HepG2 (cell line): ENCODE measurements around the gene GLDN. TPM values are rescaled to one million over a fixed set of nuclear protein-coding genes. Genes with fewer than 3 reads are reported as not detected.

Experiments used
- ATAC-seq: fragments of 200-7000 bp; cut with Tn5 transposase; 3 replicates; pipeline ENCODE4 v1.9.1; 2020; ENCODE audit warnings: mild to moderate bottlenecking, moderate library complexity
- BruUV-seq: library from RNA; stranded (reverse); fragments of 400-500 nt; replicated peaks from 2 replicates; lab custom pipeline; 2021; lab: Mats Ljungman, UMichigan
- CTCF ChIA-PET: fragments of 300-600 bp; formaldehyde crosslinking; extraction: SDS; loops from one replicate; lab custom pipeline; 2021; ENCODE audit warnings: low total read pairs, inconsistent platforms, low intra/inter-chr PET ratio; lab: Yijun Ruan, JAX
- POLR2A ChIA-PET: fragments of 350-600 bp; sonication (Branson Sonifier 250); formaldehyde crosslinking; loops from one replicate; lab custom pipeline; 2020; ENCODE audit warnings: antibody characterized with exemption, inconsistent platforms; lab: Yijun Ruan, JAX
- DNase-seq: peaks from one replicate; pipeline ENCODE4 v3.0.0-alpha.2; 2015; ENCODE audit warnings: low spot score
- FAIRE-seq: peaks from 3 replicates; lab custom pipeline; 2011; peaks lifted over from hg19 to GRCh38; lab: Jason Lieb, UNC
- H2AFZ ChIP-seq: one replicate; pipeline ENCODE4 v1.6.1; 2011; ENCODE audit warnings: low read length, inconsistent platforms
- H3K27ac ChIP-seq: fragments of 300-600 bp; 3 replicates; pipeline ENCODE4 v1.8.0; 2011; ENCODE audit warnings: mixed run types, mild to moderate bottlenecking, mixed read lengths, low read length, inconsistent platforms; ENCODE audit not compliant: insufficient read depth; ENCODE audit errors: extremely low read length
- H3K27me3 ChIP-seq, 2 experiments: fragments of 200-600 bp in 1 of 2; 2 replicates in 1 of 2; 3 replicates in 1 of 2; pipeline versions ENCODE4 v1.6.0 to v1.8.0; 2011; ENCODE audit warnings: low read length in 2 of 2, mild to moderate bottlenecking in 2 of 2, moderate library complexity in 2 of 2, inconsistent platforms in 1 of 2; ENCODE audit not compliant: insufficient read depth in 2 of 2, control insufficient read depth in 1 of 2
- H3K36me3 ChIP-seq, 2 experiments: fragments of 200-600 bp in 1 of 2; replicated peaks in 1 of 2; 2 replicates in 1 of 2; 3 replicates in 1 of 2; pipeline versions ENCODE4 v1.5.1 to v1.8.0; 2011; ENCODE audit warnings: low read length in 2 of 2, inconsistent platforms in 1 of 2; ENCODE audit not compliant: insufficient read depth in 2 of 2, control insufficient read depth in 1 of 2
- H3K4me1 ChIP-seq: 2 replicates; pipeline ENCODE4 v1.5.1; 2012; ENCODE audit warnings: low read length, inconsistent platforms; ENCODE audit not compliant: insufficient read depth
- H3K4me2 ChIP-seq: 2 replicates; pipeline ENCODE4 v1.6.0; 2011; ENCODE audit warnings: low read depth, low read length, inconsistent platforms
- H3K4me3 ChIP-seq, 3 experiments: fragments of 200-600 bp in 1 of 3; sonication (generic), shearing (Covaris generic) in 1 of 3; replicated peaks in 1 of 3; 2 replicates each; pipeline ENCODE4 v1.5.1; 2011 to 2016; ENCODE audit warnings: low read length in 3 of 3, inconsistent platforms in 2 of 3, low read depth in 2 of 3, mild to moderate bottlenecking in 2 of 3, control low read depth in 1 of 3, mixed read lengths in 1 of 3; ENCODE audit not compliant: insufficient read depth in 1 of 3
- H3K79me2 ChIP-seq: one replicate; pipeline ENCODE4 v1.6.1; 2011; ENCODE audit warnings: low read length, inconsistent platforms; ENCODE audit not compliant: insufficient read depth
- H3K9ac ChIP-seq: 2 replicates; pipeline ENCODE4 v1.6.0; 2011; ENCODE audit warnings: mild to moderate bottlenecking, low read depth, low read length, inconsistent platforms; ENCODE audit not compliant: insufficient read depth
- H3K9me3 ChIP-seq: 2 replicates; pipeline ENCODE4 v1.5.1; 2012; ENCODE audit warnings: mild to moderate bottlenecking, low read length
- H4K20me1 ChIP-seq: 2 replicates; pipeline ENCODE4 v1.6.0; 2011; ENCODE audit warnings: inconsistent platforms, mild to moderate bottlenecking, low read length, moderate library complexity; ENCODE audit not compliant: insufficient read depth
- CCAR2 ChIP-seq: fragments of 200-400 bp; formaldehyde crosslinking; optimal IDR thresholded peaks from 2 replicates; pipeline ENCODE3; 2018; ENCODE audit warnings: low read depth, mild to moderate bottlenecking, low read length, moderate library complexity
- ETV6 ChIP-seq: sonication (generic); formaldehyde crosslinking; conservative IDR thresholded peaks from 2 replicates; pipeline ENCODE4 v1.4.0; 2020; ENCODE audit warnings: missing genetic modification reagents
- GTF3A ChIP-seq: sonication (generic); formaldehyde crosslinking; conservative IDR thresholded peaks from 2 replicates; pipeline ENCODE4 v1.4.0; 2020; ENCODE audit warnings: mild to moderate bottlenecking, missing genetic modification reagents
- MAF1 ChIP-seq: sonication (generic); formaldehyde crosslinking; IDR thresholded peaks from 2 replicates; pipeline ENCODE4 v1.5.0; 2020; ENCODE audit warnings: missing genetic modification reagents, borderline replicate concordance
- MTA3 ChIP-seq: sonication (generic); formaldehyde crosslinking; IDR thresholded peaks from 2 replicates; pipeline ENCODE4 v1.4.0; 2020; ENCODE audit warnings: missing genetic modification reagents
- RBFOX2 ChIP-seq: fragments of 200-400 bp; formaldehyde crosslinking; IDR thresholded peaks from 2 replicates; pipeline ENCODE4 v1.6.1; 2017; ENCODE audit warnings: low read depth, mild to moderate bottlenecking, low read length
- RXRA ChIP-seq: sonication (generic); formaldehyde crosslinking; IDR thresholded peaks from 2 replicates; pipeline ENCODE4 v1.5.1; 2020; ENCODE audit warnings: missing genetic modification reagents
- SALL2 ChIP-seq: sonication (generic); formaldehyde crosslinking; IDR thresholded peaks from 2 replicates; pipeline ENCODE4 v1.8.1; 2023; ENCODE audit warnings: mild to moderate bottlenecking, missing genetic modification reagents, inconsistent platforms
- ZKSCAN5 ChIP-seq: sonication (generic); formaldehyde crosslinking; IDR thresholded peaks from 2 replicates; pipeline ENCODE4 v1.5.1; 2020; ENCODE audit warnings: mild to moderate bottlenecking, missing genetic modification reagents
- ZNF761 ChIP-seq: sonication (generic); formaldehyde crosslinking; conservative IDR thresholded peaks from 2 replicates; pipeline ENCODE4 v1.4.0; 2020; ENCODE audit warnings: mild to moderate bottlenecking, missing genetic modification reagents
- ZSCAN21 ChIP-seq: sonication (generic); formaldehyde crosslinking; IDR thresholded peaks from 2 replicates; pipeline ENCODE4 v1.8.0; 2022; ENCODE audit warnings: mild to moderate bottlenecking, missing genetic modification reagents, moderate library complexity, borderline replicate concordance
- WGBS: methylation state at CpG from one replicate; pipeline ENCODE4 v1.1.6; 2017; ENCODE audit warnings: low lambda C conversion rate; 5-methylcytosine and 5-hydroxymethylcytosine counted together
- in situ Hi-C: cut with HindIII; loops from 2 replicates; pipeline ENCODE4 v1.10.0; 2017; ENCODE audit warnings: low pct_unique_long_range_greater_than_20kb; ENCODE audit not compliant: extremely low pct_ligation_motif_present
- intact Hi-C: fragments of 100-400 bp; cut with micrococcal nuclease; formaldehyde crosslinking; loops from one replicate; pipeline ENCODE4 v1.10.0; 2022; ENCODE audit not compliant: unreplicated experiment
- polyA plus RNA-seq, 8 experiments: library from polyadenylated mRNA; depleted of rRNA in 3 of 8; stranded (reverse) in 7 of 8; unstranded in 1 of 8; fragments of >200 nt; fragmentation: Illumina TruSeq in 4 of 8; extraction: Trizol in 4 of 8; gene quantifications; 2 replicates each; pipeline versions ENCODE4 v1.2.1 to v1.2.3, GENCODE V29; 2011 to 2016; ENCODE audit warnings: low read depth in 4 of 8, missing spikeins in 1 of 8, mixed read lengths in 1 of 8; ENCODE audit not compliant: insufficient read depth in 1 of 8
- total RNA-seq, 5 experiments: library from RNA; depleted of rRNA; stranded (reverse); fragments of >200 nt; fragmentation: Illumina TruSeq; extraction: Trizol; gene quantifications; 2 replicates each; pipeline ENCODE4 v1.2.3, GENCODE V29; 2016; ENCODE audit warnings: low read depth in 1 of 5
- TF ChIP-seq, protein P1 (sequence below): sonication (generic); formaldehyde crosslinking; IDR thresholded peaks from 2 replicates; pipeline ENCODE4 v1.8.1; 2023; ENCODE audit warnings: mild to moderate bottlenecking, missing genetic modification reagents
- TF ChIP-seq, protein P2 (sequence below), 2 experiments: sonication (generic) in 1 of 2; formaldehyde crosslinking in 1 of 2; IDR thresholded peaks; 2 replicates each; pipeline versions ENCODE4 v1.4.0 to v1.6.1; 2018 to 2020; ENCODE audit warnings: missing genetic modification reagents in 2 of 2, borderline replicate concordance in 1 of 2, low read depth in 1 of 2, mild to moderate bottlenecking in 1 of 2, missing biosample characterization in 1 of 2
- TF ChIP-seq, protein P3 (sequence below): sonication (generic); formaldehyde crosslinking; IDR thresholded peaks from 2 replicates; pipeline ENCODE4 v1.4.0; 2020; ENCODE audit warnings: mild to moderate bottlenecking, missing genetic modification reagents, borderline replicate concordance
- TF ChIP-seq, protein P4 (sequence below): sonication (generic); formaldehyde crosslinking; IDR thresholded peaks from 2 replicates; pipeline ENCODE4 v1.8.1; 2023; ENCODE audit warnings: mild to moderate bottlenecking, missing genetic modification reagents, borderline replicate concordance

The GLDN gene
- total and polyA plus RNA-seq, 2 of the 13 experiments (the other 11 are each of a cell fraction or from before 2014, with no cell fraction given), result 0.86 to 1.0 TPM

DNA sequence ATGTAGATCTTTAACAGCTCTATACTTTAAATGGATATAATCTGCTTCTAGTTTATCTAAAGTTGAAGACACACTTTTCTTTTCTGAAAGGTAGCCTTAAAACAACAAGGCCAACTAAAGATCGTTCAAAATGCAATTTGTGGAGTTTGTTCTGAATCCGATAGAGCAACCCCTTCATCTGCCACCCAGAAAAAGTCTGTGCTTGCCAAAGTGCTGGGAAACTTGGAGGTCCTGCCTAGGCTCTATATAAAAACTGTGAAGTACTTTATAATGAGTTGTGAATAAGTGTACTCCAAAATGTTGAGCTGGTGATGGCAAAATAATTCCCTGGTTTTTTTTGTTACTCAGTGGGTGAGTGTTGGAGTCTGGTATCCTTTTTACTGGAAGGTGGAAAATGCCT lies 12.5 kb downstream of the GLDN start:
- H3K36me3 ChIP-seq, result no peaks in the 10 kb centered on the region
- in situ Hi-C loops, result no loop called here
- CTCF ChIA-PET, result no interaction called here
- FAIRE-seq (no peak), DNase-seq (no peak)
- H4K20me1 ChIP-seq, result no peaks in the 10 kb centered on the region
- no peaks in the 10 kb centered on the region for H3K9me3 ChIP-seq
- H3K9ac ChIP-seq, result no peak overlapping the region
- no peaks in the 10 kb centered on the region for H3K79me2 ChIP-seq
- intact Hi-C loops, result no loop called here
- no peak overlapping the region for H2AFZ ChIP-seq
- no peak overlapping the region for H3K27ac ChIP-seq
- WGBS, result 17% methylated on average over 2 of the region's 2 CpGs
- H3K27me3 ChIP-seq, result no peaks in the 10 kb centered on the region; a peak in 1 of 5 replicates
- peaks cover 8% of the 10 kb centered on the region; the same call in 1 of the 2 replicates for H3K4me1 ChIP-seq
- no peak overlapping the region for H3K4me2 ChIP-seq
- TF ChIP-seq ZKSCAN5 (CRISPR knock-in tag), result no peak
- TF ChIP-seq ZSCAN21 (CRISPR knock-in tag), result no peak
- TF ChIP-seq, protein P1, sequence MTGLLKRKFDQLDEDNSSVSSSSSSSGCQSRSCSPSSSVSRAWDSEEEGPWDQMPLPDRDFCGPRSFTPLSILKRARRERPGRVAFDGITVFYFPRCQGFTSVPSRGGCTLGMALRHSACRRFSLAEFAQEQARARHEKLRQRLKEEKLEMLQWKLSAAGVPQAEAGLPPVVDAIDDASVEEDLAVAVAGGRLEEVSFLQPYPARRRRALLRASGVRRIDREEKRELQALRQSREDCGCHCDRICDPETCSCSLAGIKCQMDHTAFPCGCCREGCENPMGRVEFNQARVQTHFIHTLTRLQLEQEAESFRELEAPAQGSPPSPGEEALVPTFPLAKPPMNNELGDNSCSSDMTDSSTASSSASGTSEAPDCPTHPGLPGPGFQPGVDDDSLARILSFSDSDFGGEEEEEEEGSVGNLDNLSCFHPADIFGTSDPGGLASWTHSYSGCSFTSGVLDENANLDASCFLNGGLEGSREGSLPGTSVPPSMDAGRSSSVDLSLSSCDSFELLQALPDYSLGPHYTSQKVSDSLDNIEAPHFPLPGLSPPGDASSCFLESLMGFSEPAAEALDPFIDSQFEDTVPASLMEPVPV (CRISPR knock-in tag), result no peak
- TF ChIP-seq, protein P2, sequence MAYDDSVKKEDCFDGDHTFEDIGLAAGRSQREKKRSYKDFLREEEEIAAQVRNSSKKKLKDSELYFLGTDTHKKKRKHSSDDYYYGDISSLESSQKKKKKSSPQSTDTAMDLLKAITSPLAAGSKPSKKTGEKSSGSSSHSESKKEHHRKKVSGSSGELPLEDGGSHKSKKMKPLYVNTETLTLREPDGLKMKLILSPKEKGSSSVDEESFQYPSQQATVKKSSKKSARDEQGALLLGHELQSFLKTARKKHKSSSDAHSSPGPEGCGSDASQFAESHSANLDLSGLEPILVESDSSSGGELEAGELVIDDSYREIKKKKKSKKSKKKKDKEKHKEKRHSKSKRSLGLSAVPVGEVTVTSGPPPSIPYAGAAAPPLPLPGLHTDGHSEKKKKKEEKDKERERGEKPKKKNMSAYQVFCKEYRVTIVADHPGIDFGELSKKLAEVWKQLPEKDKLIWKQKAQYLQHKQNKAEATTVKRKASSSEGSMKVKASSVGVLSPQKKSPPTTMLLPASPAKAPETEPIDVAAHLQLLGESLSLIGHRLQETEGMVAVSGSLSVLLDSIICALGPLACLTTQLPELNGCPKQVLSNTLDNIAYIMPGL (CRISPR knock-in tag; IDR thresholded peaks at IDR 0.05; ENCODE audit: borderline replicate concordance in 1 of 2, low read depth in 1 of 2), result no peak
- no peak for TF ChIP-seq GTF3A (CRISPR knock-in tag)
- no peak for TF ChIP-seq MTA3
- TF ChIP-seq, protein P3, sequence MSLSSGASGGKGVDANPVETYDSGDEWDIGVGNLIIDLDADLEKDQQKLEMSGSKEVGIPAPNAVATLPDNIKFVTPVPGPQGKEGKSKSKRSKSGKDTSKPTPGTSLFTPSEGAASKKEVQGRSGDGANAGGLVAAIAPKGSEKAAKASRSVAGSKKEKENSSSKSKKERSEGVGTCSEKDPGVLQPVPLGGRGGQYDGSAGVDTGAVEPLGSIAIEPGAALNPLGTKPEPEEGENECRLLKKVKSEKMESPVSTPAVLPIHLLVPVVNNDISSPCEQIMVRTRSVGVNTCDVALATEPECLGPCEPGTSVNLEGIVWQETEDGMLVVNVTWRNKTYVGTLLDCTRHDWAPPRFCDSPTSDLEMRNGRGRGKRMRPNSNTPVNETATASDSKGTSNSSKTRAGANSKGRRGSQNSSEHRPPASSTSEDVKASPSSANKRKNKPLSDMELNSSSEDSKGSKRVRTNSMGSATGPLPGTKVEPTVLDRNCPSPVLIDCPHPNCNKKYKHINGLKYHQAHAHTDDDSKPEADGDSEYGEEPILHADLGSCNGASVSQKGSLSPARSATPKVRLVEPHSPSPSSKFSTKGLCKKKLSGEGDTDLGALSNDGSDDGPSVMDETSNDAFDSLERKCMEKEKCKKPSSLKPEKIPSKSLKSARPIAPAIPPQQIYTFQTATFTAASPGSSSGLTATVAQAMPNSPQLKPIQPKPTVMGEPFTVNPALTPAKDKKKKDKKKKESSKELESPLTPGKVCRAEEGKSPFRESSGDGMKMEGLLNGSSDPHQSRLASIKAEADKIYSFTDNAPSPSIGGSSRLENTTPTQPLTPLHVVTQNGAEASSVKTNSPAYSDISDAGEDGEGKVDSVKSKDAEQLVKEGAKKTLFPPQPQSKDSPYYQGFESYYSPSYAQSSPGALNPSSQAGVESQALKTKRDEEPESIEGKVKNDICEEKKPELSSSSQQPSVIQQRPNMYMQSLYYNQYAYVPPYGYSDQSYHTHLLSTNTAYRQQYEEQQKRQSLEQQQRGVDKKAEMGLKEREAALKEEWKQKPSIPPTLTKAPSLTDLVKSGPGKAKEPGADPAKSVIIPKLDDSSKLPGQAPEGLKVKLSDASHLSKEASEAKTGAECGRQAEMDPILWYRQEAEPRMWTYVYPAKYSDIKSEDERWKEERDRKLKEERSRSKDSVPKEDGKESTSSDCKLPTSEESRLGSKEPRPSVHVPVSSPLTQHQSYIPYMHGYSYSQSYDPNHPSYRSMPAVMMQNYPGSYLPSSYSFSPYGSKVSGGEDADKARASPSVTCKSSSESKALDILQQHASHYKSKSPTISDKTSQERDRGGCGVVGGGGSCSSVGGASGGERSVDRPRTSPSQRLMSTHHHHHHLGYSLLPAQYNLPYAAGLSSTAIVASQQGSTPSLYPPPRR (CRISPR knock-in tag), result no peak
- no peak for TF ChIP-seq ZNF761
- no peak for TF ChIP-seq CCAR2
- TF ChIP-seq, protein P4, sequence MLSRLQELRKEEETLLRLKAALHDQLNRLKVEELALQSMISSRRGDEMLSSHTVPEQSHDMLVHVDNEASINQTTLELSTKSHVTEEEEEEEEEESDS (CRISPR knock-in tag), result no peak
- TF ChIP-seq RXRA (CRISPR knock-in tag), result no peak
- TF ChIP-seq SALL2 (CRISPR knock-in tag), result no peak
- no peak for TF ChIP-seq MAF1 (CRISPR knock-in tag)
- no peak for TF ChIP-seq ETV6 (CRISPR knock-in tag)
- no peak for TF ChIP-seq RBFOX2
- TF ChIP-seq, all 625 proteins: peak for 0
- POLR2A ChIA-PET, result no interaction called here
- H3K4me3 ChIP-seq, result no peak overlapping the region
- ATAC-seq, result no peak
- no TSS peak for BruUV-seq
